Fibroblast of pulmonary artery (primary cell): ENCODE data around the gene TWF1.
"Not testable (repeated sequence)": the region's sequence is repeated elsewhere in the genome, so short reads cannot be mapped to it uniquely, and the experiment has no call there.

Experiments
- DNase-seq: peaks from one replicate; pipeline ENCODE4 v3.0.0-alpha.2; 2010; ENCODE audit warnings: low read depth
- H3K4me3 ChIP-seq: replicated peaks from 2 replicates; pipeline ENCODE4 v1.5.1; 2011; ENCODE audit warnings: low read depth, mild to moderate bottlenecking, control low read depth, low read length, moderate library complexity
- CTCF ChIP-seq: IDR thresholded peaks from 2 replicates; pipeline ENCODE4 v1.5.1; 2011; ENCODE audit warnings: mild to moderate bottlenecking, control low read depth, low read length, inconsistent platforms; ENCODE audit errors: missing control alignments

The TWF1 gene

GRCh38 chr12:43758728-43759563 lies 47.2 kb downstream of the TWF1 start, which contains the start of the genes IRAK4 and PUS7L:
Gene IRAK4, plus strand, starts transcription at chr12:43758951. Its CDS starts 9,161 bp downstream, at chr12:43768112.
Gene PUS7L, minus strand, starts transcription at chr12:43758790. Its CDS starts 3,545 bp downstream, at chr12:43755245.
- H3K4me3 ChIP-seq = peak within 1 kb of the TSS; percentile 79
- peak; percentile 98 for DNase-seq
- peak; percentile 40 for TF ChIP-seq CTCF

DNA sequence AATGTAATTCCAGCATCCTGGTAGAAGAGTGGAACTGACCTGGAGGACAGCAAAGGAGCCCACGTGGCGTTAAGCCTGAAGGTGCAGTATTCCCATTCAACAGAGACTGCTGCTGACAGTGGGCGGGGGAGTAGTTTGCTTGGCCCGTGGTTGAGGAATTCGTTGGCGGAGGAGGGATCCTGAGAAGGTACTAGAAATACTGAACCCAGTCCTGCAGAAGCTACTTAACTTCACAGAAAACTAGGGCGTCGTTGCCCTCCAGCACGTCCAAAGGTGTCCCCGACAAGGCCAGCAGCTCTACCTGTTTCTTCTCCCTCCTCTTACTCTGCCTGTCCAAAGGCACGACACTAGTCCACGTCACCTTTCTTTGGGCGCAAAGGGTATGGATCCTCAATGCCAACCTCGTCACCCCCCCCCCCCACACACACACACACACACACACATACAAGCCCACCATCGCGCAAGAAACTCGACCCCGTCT lies 47.8 kb downstream of the TWF1 start:
- TF ChIP-seq CTCF = no peak
- DNase-seq = peak; percentile 42
- peak overlapping the region; percentile 79 for H3K4me3 ChIP-seq

GRCh38 chr12:43754015-43754414 lies 52.1 kb downstream of the TWF1 start:
- no peak overlapping the region for H3K4me3 ChIP-seq
- TF ChIP-seq CTCF = no peak
- DNase-seq = no peak

- not testable (repeated sequence) for H3K4me3 ChIP-seq, DNase-seq
Observed at GRCh38 chr12:43751360-43751759, 54.8 kb downstream of the TWF1 start.

GRCh38 chr12:43750814-43751213 lies 55.3 kb downstream of the TWF1 start:
- DNase-seq = no peak
- no peak overlapping the region for H3K4me3 ChIP-seq
- TF ChIP-seq CTCF = no peak

DNA sequence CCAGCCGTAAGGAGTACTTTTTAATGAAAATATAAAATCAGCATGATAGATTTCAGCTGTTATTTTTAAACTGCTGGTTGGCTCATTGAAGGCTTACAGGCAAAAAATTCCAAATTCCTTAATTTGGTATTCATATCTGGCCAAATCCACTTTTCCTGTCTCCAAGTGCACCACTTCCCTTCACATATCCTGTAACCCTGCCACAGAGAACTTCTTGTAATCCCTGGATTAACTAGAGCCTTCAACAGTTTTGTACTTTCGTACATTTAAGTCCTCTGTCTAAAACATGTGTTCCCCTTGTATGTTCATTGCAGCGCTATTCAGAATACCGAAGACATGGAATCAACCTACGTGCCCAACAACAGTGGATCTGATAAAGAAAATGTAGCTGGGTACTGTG lies 57.1 kb downstream of the TWF1 start:
- no peak for DNase-seq
- no peak for TF ChIP-seq CTCF
- H3K4me3 ChIP-seq = no peak overlapping the region

GRCh38 chr12:43744826-43745225 lies 61.3 kb downstream of the TWF1 start:
- no peak overlapping the region for H3K4me3 ChIP-seq
- no peak for TF ChIP-seq CTCF
- no peak for DNase-seq
